Activated T-cell treated with anti-CD3 and anti-CD28 coated beads for 1 hour (primary cell): ENCODE results near the gene CDH11.

ENCODE experiments used
- DNase-seq: peaks from one replicate; pipeline ENCODE4 v3.0.0-alpha.2; 2020; ENCODE audit warnings: low read depth

Gene CDH11

GRCh38 chr16:65069766-65070165, 52.1 kb downstream of the CDH11 start:
- no peak for DNase-seq

- no peak for DNase-seq
Observed at GRCh38 chr16:65069065-65069464, 52.8 kb downstream of the CDH11 start.

- DNase-seq: no peak
Observed at GRCh38 chr16:65068151-65068740, 53.6 kb downstream of the CDH11 start.

- DNase-seq: no peak
Observed at GRCh38 chr16:65066651-65067050, 55.2 kb downstream of the CDH11 start.

- DNase-seq: no peak
Observed at GRCh38 chr16:65065031-65065430, 56.8 kb downstream of the CDH11 start.

GRCh38 chr16:65064131-65064530, 57.7 kb downstream of the CDH11 start:
- DNase-seq: no peak

GRCh38 chr16:65062736-65063583, 58.9 kb downstream of the CDH11 start:
- DNase-seq: no peak

GRCh38 chr16:65061935-65062518, 59.8 kb downstream of the CDH11 start:
- DNase-seq: no peak

DNA sequence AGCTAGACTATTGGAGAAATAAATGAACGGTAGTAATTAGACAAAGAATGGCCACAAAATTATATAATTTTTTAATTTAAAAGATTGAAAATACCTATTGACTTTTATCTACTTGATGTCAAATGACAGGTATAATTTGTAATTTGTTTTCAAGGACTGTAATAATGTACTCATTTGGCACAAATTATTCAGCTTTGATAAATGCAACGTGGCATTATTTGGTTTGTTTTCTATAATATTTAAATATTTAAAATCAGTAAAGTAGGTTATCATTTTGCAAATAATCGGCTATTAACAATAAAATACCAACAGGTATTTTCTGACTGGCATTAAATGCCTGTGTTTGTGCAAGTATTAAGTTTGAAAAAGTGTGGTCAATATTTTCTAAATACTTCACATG, 60.6 kb downstream of the CDH11 start:
- no peak for DNase-seq

DNA sequence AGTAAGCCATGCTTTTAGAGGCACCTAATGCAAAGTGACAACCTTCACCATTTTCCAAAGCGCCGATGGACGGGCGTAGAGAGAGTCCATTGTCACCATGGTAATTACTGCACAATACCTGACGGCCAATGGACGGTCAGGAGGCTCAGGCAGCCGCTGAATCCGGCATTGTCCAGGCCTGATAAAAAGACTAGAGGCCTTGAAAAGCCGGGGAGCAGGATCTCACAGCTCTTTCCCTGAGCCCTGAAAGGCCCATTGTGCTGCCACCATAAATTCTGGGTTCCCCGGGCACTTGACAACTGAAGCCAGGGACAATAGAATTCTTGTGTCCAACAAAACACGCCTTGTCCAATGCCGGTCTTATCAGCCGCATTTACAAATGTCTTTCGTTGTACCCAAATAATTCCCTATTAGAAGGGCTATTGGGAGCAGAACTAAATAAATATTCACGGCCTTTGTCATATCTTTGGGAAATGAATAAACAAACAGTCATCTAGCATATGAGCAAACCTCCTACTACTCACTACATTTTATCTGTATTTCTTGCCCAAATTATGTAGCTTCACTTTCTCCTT, 62.4 kb downstream of the CDH11 start:
- DNase-seq: no peak

DNA sequence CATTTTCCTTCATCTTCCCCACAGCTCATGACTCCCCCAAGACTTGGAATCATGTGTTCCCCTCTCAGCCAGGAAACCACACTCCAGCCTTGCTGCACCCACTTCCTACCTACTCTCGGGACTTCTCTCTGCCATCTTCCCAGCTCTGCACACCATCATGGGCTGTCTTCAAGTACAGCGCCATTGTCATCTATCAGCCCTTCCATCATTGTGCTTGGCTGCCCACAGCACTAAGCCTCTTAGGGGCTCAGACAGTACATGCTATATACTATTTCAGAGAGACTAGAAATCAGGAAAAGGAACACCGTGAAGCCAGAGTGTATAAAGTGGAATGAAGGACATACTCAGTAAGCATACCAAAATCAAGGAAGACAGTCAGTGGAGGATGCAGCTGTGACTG, 64.7 kb downstream of the CDH11 start:
- no peak for DNase-seq

DNA sequence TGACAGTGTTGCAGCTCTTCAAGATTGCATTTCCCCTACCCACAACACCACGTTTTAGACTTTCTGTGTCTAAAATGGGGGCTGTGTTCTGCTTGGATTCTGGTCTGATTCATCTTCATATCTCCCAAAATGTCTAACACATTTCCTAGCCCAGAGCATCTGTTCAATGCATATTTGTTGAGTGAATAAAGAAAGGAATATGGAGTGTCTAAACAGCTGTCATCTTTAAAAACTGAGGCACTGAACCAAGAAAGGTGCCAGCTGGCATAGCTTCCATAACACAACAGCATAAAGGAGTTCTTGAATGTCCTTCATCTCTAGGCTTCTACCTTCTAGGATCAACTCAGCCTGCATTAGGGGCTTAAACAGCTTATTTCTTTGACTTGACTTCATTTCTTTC, 67.4 kb downstream of the CDH11 start:
- DNase-seq: no peak

GRCh38 chr16:65049679-65050078, 72.2 kb downstream of the CDH11 start:
- DNase-seq: no peak

- no peak for DNase-seq
Observed at GRCh38 chr16:65045961-65046360, 75.9 kb downstream of the CDH11 start.

GRCh38 chr16:65044873-65045272, 77.0 kb downstream of the CDH11 start:
- no peak for DNase-seq

DNA sequence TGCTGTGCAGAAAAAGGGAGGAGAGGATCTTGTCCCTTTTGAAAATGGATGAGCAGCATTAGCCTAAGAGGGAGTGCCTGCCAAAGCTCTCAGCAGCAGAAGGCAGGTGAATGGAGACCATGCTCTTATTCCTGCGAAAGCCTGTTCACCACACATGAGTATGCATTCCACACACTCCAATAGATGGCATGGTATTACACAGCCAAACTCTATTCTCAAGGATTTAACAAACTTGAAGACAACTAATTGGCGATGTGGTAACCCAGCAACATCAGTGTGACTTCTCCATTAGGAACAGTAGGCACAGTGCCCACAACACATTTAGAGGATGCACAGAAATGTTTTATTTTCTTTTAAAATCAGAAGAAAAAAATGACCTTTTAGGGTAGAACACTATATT, 77.8 kb downstream of the CDH11 start:
- DNase-seq: no peak

- no peak for DNase-seq
Observed at GRCh38 chr16:65042438-65043365, 79.2 kb downstream of the CDH11 start.

GRCh38 chr16:65041667-65042066, 80.2 kb downstream of the CDH11 start:
- no peak for DNase-seq

- DNase-seq: no peak
Observed at GRCh38 chr16:65038100-65038499, 83.8 kb downstream of the CDH11 start.

- no peak for DNase-seq
Observed at GRCh38 chr16:65037556-65037955, 84.3 kb downstream of the CDH11 start.

DNA sequence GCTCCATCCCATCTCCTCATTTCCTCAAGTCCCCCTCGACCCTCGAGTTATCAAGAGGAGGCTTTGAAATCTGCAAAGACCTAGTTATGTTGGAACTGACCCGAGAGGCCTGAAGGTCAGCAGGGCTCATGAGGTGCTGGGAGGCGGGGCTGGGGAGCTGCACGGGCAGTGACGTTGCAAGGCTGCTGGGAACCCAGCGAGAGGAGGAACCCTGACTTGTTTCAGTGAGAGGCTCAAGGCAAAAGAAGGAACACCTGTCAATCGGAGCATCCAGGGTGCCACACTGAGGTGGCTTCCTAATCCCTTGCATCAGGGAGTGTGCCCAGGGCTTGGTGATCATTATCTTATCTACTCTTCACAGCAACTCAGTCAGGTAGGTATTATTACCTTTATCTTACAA, 86.9 kb downstream of the CDH11 start:
- DNase-seq: no peak

DNA sequence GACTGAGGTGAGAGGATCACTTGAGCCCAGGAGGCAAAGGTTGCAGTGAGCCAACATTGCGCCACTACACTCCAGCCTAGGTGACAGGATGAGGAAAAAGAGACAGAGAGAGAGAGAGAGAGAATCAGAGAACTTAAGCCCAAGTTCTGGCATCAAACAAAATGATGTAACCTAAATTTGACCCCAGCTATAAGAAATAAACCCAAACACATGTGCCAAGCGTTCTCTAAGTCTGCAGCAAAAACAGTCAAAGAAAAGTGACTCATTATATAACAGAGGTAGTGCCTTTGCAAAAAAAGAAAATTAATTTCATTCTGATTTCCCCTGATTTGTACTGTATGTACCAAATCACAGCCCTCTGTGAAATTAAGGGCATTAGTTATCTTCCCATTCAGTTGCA, 89.5 kb downstream of the CDH11 start:
- no peak for DNase-seq
